GM13976 (cell line): ENCODE data around the gene BNIPL.

ENCODE experiments used
- DNase-seq: peaks from one replicate; pipeline ENCODE4 v3.0.0; 2012; ENCODE audit warnings: low spot score
- CTCF ChIP-seq: IDR thresholded peaks from 2 replicates; pipeline ENCODE4 v1.5.1; 2012; ENCODE audit warnings: borderline replicate concordance, mild to moderate bottlenecking; ENCODE audit not compliant: insufficient read depth; ENCODE audit errors: extremely low read depth, missing control alignments, control extremely low read depth
- in situ Hi-C: fragments of 300-500 bp; cut with MboI; formaldehyde crosslinking; loops from one replicate; pipeline ENCODE4 v1.12.0; 2022; ENCODE audit warnings: low sequenced_read_pairs, mixed read lengths, inconsistent platforms; ENCODE audit not compliant: unreplicated experiment

BNIPL gene

GRCh38 chr1:151059109-151060006, 23.0 kb downstream of the BNIPL start, which contains the start of gene CDC42SE1:
Gene CDC42SE1, minus strand, starts transcription at chr1:151059622. Its CDS starts 3,892 bp downstream, at chr1:151055730.
- in situ Hi-C loops = no loop called here

GRCh38 chr1:151060007-151060656, 23.7 kb downstream of the BNIPL start, which contains the start of gene MLLT11:
Gene MLLT11, plus strand, starts transcription at chr1:151060397. Its CDS starts 6,828 bp downstream, at chr1:151067225.
- peak; percentile 47 for DNase-seq
- in situ Hi-C loops = no loop called here
- TF ChIP-seq CTCF = no peak

More at GRCh38 chr1:151059109-151060006, 23.0 kb downstream of the BNIPL start, which contains the start of gene CDC42SE1:
- TF ChIP-seq CTCF = peak; percentile 81
- peak; percentile 93 for DNase-seq

- no peak for TF ChIP-seq CTCF
- DNase-seq = no peak
- in situ Hi-C loops = no loop called here
Measured at GRCh38 chr1:151060657-151061421, 24.5 kb downstream of the BNIPL start.

GRCh38 chr1:151061704-151062103, 25.3 kb downstream of the BNIPL start:
- TF ChIP-seq CTCF = no peak

GRCh38 chr1:151062741-151063371, 26.5 kb downstream of the BNIPL start:
- in situ Hi-C loops = no loop called here
- TF ChIP-seq CTCF = no peak
- DNase-seq = no peak

More at GRCh38 chr1:151061704-151062103, 25.3 kb downstream of the BNIPL start:
- in situ Hi-C loops = no loop called here
- no peak for DNase-seq

- in situ Hi-C loops = no loop called here
- no peak for DNase-seq
- no peak for TF ChIP-seq CTCF
Measured at GRCh38 chr1:151065089-151065645, 28.8 kb downstream of the BNIPL start.
